ENCODE measurements around the gene DCAF6.

- TF ChIP-seq GATA3 (IDR thresholded peaks at IDR 0.05; ENCODE audit: low read depth, low read length) (no peak), GATA2 (IDR thresholded peaks at IDR 0.05; ENCODE audit: low read depth, low read length) (no peak)
Observed at GRCh38 chr1:168081373-168082007, 145.0 kb downstream of the DCAF6 start.
